HG03159 (cell line): ENCODE data around the gene FFAR1.
A peak's percentile ranks its signal among the peaks of the same experiment; 100 is the strongest.

ENCODE experiments used
- ATAC-seq: cut with Tn5 transposase; IDR thresholded peaks from one replicate; pipeline ENCODE4 v1.9.1; 2021; ENCODE audit warnings: mild to moderate bottlenecking, moderate library complexity; ENCODE audit not compliant: unreplicated experiment

The FFAR1 gene

GRCh38 chr19:35314858-35315470 is 32.7 kb upstream of the FFAR1 start:
- ATAC-seq = no peak

DNA sequence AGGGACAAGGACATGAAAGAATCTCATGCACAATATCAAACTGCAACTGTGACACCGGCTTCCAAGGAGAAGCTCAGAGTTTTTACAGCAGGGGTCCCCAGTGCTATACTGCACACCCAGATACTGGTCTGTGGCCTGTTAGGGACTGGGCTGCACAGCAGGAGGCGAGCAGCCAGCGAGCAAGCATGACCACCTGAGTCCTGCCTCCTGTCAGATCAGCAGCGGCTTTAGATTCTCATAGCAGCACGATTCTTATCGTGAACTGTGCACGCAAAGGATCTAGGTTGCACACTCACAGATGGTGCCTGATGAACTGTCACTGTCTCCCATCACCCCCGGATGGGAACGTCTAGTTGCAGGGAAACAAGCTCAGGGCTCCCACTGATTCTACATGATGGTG is 31.8 kb upstream of the FFAR1 start:
- ATAC-seq = no peak

DNA sequence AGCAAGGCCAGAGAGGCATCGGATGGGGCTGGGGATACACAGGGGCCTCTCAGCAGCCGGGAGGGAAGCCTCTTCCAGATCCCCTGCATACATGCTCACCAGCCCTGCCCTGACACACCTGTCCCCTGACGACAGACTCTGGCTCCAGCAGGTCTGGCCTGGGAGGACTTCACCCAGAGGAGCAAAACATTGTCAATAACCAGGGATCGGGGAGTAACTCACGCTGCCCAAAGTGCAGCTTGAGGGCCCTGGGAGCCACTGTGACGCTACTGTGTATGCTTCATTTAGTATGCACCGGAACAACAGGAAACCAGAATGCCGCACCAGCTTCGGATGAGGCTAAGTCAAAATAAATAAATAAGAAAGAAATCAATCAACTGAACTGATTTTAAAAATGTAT is 31.1 kb upstream of the FFAR1 start:
- no peak for ATAC-seq

GRCh38 chr19:35317464-35318043 is 30.1 kb upstream of the FFAR1 start:
- ATAC-seq = no peak

- no peak for ATAC-seq
These were observed 28.8 kb upstream of the FFAR1 start for GRCh38 chr19:35318679-35319448.

DNA sequence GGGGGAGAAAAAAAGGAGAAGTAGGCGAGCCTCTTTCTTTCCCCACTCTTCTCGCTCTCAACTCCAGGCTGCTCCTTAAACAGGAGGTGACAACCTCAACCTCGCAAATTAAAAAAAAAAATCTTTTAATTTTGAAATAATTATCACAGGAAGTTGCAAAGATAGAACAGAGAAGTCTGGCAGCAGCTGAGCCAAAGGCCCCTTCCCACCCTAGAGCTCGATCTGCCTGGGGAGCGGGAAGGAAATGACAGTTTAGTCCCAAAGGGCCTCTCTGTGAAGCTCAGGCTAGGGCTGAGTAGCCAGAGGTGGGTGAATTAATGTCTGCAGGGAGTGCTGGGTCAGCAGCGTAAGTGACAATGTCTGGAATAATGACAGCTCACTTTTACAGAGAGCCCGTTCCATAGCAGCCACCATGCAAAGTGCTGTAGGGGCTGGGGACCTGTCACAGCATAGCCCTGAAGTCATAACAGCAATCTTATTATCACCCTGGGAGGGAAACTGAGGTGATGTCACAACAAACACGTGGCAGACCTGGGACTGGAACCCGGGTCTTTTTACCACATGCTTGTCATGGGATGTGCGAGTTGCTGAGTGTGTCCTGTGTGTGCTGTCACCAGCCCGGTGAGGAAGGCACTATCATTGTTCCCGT is 27.5 kb upstream of the FFAR1 start:
- ATAC-seq = no peak

GRCh38 chr19:35321291-35321690 is 26.4 kb upstream of the FFAR1 start:
- no peak for ATAC-seq

GRCh38 chr19:35322014-35322413 is 25.7 kb upstream of the FFAR1 start:
- no peak for ATAC-seq

DNA sequence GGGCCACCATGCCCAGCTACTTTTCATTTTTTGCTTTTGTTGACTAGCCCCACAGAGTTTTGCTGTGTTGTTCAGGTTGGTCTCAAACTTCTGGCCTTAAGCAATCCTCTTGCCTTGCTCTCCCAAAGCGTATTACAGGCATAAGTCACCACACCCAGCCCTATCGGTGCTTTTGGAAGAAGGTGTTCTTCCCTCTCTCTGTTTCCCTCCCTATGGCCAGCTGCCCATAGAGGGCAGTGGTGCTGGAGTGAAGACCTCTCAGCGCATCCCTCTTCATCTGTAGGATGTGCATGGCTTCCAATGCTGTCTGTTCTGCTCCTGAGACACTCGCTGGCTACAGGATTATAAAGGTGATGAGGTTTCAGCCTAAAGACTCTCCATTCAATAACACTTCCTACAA is 20.1 kb upstream of the FFAR1 start:
- ATAC-seq = no peak

DNA sequence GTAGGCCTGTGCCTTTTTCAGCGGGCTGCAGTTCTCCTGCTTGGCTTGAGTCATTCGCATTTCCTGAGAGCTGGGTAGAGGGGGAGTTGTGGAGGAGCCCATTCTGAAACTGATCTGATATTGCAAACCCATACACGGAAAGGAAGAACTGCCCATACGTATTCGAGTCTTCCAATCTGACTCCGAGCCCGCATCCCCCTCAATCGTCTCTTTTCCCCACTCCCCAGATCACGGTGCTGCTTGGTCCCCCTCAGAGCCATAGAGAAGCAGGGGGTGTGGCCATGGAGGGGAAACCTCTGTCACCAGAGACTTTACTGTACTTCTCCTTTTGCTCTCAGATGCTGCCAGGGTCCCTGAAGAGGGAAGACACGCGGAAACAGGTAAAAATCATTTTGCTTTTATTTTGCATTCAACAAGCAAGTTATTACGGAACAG is 18.8 kb upstream of the FFAR1 start, which contains the start of gene CD22:
CD22 (plus strand) TSS at position 337 of the 435 bp plus-strand sequence. CDS start 2,854 bp downstream, outside the sequence.
- ATAC-seq = no peak

DNA sequence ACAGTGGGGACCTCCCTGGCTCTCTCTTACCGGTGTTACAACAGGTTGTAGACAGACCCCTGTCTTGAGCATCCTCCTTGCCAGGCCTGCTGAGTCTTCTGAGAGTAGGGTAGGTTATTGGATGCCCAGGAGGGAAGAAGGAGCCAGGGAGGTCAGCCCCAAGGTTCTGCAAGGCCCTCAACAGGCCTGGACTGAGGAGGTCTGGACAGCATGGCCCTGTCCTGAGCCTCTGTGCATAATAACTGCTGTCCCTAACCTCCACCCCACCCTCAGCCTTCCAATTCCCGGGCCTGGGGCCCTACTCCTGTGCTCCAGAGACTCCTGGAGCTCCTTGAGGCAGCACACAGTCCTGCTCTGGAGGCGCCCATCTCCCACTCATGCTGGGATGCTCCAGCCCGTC is 18.4 kb upstream of the FFAR1 start:
- ATAC-seq = no peak

DNA sequence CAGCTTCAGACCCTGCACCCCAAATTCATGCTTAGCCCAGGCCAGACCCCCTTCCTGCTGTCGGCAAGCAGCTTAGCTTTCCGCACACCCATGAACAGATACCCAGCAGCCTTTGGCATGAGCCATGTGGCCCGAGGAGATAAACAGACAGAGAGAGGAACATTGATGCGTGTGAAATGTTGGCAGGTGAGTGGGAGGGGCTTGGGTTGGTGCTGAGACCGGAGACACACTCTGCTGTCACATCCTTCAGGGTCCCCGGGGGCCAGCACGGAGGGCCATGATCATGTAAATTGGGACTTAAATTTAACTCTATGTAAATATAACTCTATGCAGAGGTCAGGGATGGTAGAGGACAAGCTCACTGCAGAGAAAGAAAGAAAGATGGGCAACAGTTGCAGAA is 17.2 kb upstream of the FFAR1 start:
- peak; percentile 54 for ATAC-seq

DNA sequence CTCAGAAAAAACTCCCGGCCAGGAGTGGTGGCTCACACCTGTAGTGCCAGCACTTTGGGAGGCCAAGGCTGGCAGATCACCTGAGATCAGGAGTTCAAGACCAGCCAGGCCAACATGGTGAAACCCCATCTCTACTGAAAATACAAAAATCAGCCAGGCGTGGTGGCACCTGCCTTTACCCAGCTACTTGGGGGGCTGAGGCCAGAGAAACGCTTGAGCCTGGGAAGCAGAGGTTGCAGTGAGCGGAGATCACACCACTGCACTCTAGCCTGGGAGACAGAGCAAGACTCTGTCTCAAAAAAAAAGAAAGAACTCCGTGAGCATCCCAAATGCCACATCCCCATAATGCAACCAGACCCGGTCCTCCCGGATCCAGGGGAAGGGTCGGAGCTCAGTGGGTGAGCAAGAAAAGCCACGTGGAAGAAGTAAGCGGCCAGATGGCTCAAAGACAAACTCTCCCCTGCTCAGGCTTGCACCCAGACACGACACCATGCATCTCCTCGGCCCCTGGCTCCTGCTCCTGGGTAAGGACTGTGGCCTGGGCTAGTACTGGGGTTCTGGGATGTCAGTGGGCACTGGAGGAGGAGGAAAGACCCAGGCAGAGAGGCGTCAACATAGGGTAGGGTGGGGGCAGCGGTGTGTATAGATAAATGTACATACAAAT is 16.0 kb upstream of the FFAR1 start:
- no peak for ATAC-seq

- ATAC-seq = no peak
These were observed 14.9 kb upstream of the FFAR1 start for GRCh38 chr19:35332817-35333216.

DNA sequence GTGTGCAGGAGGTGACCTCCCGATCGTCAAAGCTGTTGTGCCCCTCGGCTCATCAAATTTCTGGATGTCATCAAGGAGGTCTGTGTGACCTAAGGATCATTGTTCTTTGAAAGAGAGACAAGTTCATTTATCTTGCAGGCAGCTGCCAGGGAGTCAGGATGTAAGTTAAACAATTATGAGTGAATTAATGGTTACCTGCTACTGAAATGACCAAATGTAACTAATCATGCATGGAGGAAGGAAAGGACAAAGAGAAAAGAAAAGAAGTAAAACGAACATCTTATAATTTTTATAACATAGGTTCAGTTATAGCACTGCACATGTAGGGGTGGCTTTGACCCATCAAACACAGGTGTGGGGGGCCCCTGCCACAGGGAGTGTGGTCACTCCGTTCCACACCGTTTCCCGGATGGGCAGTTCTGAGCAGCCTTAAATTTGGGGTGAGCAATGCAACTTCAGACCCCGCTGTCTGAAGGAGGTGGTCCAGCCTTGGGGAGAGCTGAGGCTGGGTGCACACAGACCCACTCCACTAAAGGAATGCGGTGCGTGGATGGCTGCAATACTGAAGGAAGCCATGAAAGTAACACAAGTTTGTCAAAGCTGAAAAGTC is 13.5 kb upstream of the FFAR1 start:
- ATAC-seq = no peak

GRCh38 chr19:35336166-35336955 is 11.3 kb upstream of the FFAR1 start:
- no peak for ATAC-seq

- no peak for ATAC-seq
These were observed 10.4 kb upstream of the FFAR1 start for GRCh38 chr19:35337097-35337983.

DNA sequence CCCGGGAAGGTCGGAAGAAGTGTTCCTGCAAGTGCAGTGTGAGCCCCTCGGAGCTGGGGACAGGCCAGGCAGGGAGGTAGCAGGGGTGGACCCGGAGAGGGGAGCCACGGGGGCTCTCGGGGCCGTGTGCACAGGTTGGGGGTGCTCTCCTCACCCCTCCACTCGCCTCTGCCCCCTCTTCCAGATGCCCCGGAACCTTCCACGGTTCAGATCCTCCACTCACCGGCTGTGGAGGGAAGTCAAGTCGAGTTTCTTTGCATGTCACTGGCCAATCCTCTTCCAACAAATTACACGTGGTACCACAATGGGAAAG is 9.8 kb upstream of the FFAR1 start:
- no peak for ATAC-seq

DNA sequence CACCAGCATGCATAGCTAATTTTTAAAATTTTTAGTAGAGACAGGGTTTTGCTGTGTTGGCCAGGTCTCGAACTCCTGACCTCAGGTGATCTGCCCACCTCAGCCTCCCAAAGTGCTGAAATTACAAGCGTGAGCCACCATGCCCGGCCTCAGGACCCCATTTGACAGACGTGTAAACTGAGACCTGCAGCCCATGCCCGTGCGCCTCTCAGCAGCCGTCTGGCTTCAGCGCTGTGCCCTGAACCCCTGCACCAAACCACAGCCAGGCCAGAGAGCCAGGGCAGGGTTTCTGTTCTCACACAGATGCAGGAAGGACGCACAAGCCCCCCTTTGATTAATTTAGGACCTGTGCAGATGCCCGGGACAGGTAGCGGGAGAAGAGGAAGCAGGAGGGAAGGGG is 7.3 kb upstream of the FFAR1 start:
- no peak for ATAC-seq
